Measurements from ENCODE around the gene QPCTL.

DNA sequence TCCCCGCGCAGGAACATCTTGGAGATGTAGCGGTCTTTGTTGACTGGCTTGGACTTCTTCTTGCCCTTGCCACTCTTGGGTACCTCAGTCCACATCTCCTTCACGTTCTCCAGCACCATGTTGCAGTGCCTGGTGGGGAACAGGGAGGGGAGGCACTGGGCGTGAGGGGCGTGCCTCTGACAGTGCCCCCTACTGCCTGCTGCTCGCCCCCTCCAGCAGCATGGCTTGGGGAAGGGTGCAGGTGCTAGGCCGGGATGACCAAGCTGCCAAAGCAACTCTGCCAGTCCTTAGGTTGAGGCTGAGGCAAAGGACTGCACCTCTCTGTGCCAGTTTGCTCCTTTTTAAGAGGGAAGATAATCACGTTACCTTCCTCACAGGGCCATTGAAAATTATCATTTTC is 4.9 kb upstream of the QPCTL start:
- no peak for TF ChIP-seq POLR2A (IDR thresholded peaks at IDR 0.05)
- no peak for TF ChIP-seq CTCF (IDR thresholded peaks at IDR 0.05)
- TF ChIP-seq EP300 (IDR thresholded peaks at IDR 0.05; ENCODE audit: low read depth): no peak
- no peak for TF ChIP-seq POLR2AphosphoS5 (IDR thresholded peaks at IDR 0.05)
